ENCODE measurements around the gene LBP.

- TF ChIP-seq GATA2 (IDR thresholded peaks at IDR 0.05; ENCODE audit: low read depth, low read length), result no peak
- no peak for TF ChIP-seq GATA3 (IDR thresholded peaks at IDR 0.05; ENCODE audit: low read depth, low read length)
Measured at GRCh38 chr20:38339997-38340396, 6.3 kb upstream of the LBP start.
